ENCODE results near the gene DAZL. TPM values are rescaled to one million over a fixed set of nuclear protein-coding genes. Genes with fewer than 3 reads are reported as not detected.

Gene DAZL
- total RNA-seq: not detected

- no peaks in the 10 kb centered on the region for H3K36me3 ChIP-seq
- H3K9me3 ChIP-seq: no peaks in the 10 kb centered on the region
- intact Hi-C loops (cut with DNase I): loop anchor here (10.0 kb wide), 1 partner anchor 630 kb away; no protein-coding TSS in a partner anchor
- H3K27me3 ChIP-seq: no peaks in the 10 kb centered on the region
- no peak within 1 kb of the TSS for H3K27ac ChIP-seq
- no peak for TF ChIP-seq POLR2A (IDR thresholded peaks at IDR 0.05)
- TF ChIP-seq, protein P1, sequence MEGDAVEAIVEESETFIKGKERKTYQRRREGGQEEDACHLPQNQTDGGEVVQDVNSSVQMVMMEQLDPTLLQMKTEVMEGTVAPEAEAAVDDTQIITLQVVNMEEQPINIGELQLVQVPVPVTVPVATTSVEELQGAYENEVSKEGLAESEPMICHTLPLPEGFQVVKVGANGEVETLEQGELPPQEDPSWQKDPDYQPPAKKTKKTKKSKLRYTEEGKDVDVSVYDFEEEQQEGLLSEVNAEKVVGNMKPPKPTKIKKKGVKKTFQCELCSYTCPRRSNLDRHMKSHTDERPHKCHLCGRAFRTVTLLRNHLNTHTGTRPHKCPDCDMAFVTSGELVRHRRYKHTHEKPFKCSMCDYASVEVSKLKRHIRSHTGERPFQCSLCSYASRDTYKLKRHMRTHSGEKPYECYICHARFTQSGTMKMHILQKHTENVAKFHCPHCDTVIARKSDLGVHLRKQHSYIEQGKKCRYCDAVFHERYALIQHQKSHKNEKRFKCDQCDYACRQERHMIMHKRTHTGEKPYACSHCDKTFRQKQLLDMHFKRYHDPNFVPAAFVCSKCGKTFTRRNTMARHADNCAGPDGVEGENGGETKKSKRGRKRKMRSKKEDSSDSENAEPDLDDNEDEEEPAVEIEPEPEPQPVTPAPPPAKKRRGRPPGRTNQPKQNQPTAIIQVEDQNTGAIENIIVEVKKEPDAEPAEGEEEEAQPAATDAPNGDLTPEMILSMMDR (IDR thresholded peaks at IDR 0.05): no peak
- no peak for TF ChIP-seq POLR2AphosphoS5 (IDR thresholded peaks at IDR 0.05; ENCODE audit: insufficient read depth in 1 of 2, low read depth in 1 of 2)
- no peak for DNase-seq (ENCODE audit: extremely low spot score in 2 of 2)
- no peak within 1 kb of the TSS for H3K4me3 ChIP-seq
- no peaks in the 10 kb centered on the region for H3K4me1 ChIP-seq
Measured at GRCh38 chr3:16604887-16605602, at the start of gene DAZL. TSS of gene DAZL (minus strand) at chr3:16605423. CDS start at chr3:16605205, 218 bp downstream.

GRCh38 chr3:16654976-16655375 lies 49.8 kb upstream of the DAZL start:
- Histone ChIP-seq H3K27me3 (no peaks in the 10 kb centered on the region), H3K4me1 (no peaks in the 10 kb centered on the region), H3K36me3 (no peaks in the 10 kb centered on the region), H3K9me3 (no peaks in the 10 kb centered on the region), H3K4me3 (no peak overlapping the region), H3K27ac (no peak overlapping the region)
- TF ChIP-seq, protein P1 (IDR thresholded peaks at IDR 0.05): no peak
- no peak for TF ChIP-seq POLR2A (IDR thresholded peaks at IDR 0.05)
- no peak for TF ChIP-seq POLR2AphosphoS5 (IDR thresholded peaks at IDR 0.05; ENCODE audit: insufficient read depth in 1 of 2, low read depth in 1 of 2)
- intact Hi-C loops (cut with DNase I): no loop called here
- DNase-seq (ENCODE audit: extremely low spot score in 2 of 2): no peak

DNA sequence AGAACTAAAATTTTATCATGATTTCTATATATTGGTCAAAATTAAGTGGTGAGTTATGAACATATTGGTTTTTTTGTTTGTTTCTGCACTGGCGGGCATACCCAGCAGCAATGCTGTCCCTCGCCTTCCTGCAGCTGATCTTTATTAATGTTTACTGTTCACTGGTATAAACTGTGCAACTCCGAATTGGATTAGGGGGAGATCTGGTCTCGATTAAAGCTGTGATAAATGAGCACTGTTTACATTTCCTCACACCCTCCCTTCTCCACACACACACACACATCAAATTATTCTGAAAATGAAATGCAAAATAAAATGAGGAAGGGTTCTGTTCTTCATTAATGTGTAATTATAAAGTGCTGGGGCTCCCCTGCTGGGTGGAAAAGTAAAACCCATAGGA lies 48.5 kb upstream of the DAZL start:
- no peaks in the 10 kb centered on the region for H3K4me1 ChIP-seq
- no peak for DNase-seq (ENCODE audit: extremely low spot score in 2 of 2)
- H3K9me3 ChIP-seq: no peaks in the 10 kb centered on the region
- no peaks in the 10 kb centered on the region for H3K36me3 ChIP-seq
- H3K4me3 ChIP-seq: no peak overlapping the region
- TF ChIP-seq POLR2AphosphoS5 (IDR thresholded peaks at IDR 0.05; ENCODE audit: insufficient read depth in 1 of 2, low read depth in 1 of 2) (no peak), POLR2A (IDR thresholded peaks at IDR 0.05) (no peak)
- TF ChIP-seq, protein P1 (IDR thresholded peaks at IDR 0.05): no peak
- no peaks in the 10 kb centered on the region for H3K27me3 ChIP-seq
- no peak overlapping the region for H3K27ac ChIP-seq
- intact Hi-C loops (cut with DNase I): no loop called here

DNA sequence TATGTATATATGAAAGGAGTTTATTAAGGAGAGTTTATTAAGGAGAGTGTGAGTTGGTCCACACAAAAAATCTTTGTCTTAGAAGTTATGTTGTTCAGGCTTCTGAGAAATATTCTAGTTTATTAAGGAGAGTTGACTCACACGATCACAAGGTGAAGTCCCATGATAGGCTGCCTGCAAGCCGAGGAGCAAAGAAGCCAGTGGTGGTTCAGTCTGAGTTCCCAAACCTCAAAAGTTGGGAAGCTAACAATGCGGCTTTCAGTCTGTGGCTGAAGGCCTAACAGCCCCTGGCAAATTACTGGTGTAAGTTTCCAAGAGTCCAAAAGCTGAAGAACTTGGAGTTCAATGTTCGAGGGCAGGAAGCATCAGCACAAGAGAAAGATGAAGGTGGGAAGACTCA lies 42.4 kb upstream of the DAZL start:
- intact Hi-C loops (cut with DNase I): no loop called here
- H3K27ac ChIP-seq: no peak overlapping the region
- no peak for DNase-seq (ENCODE audit: extremely low spot score in 2 of 2)
- H3K9me3 ChIP-seq: no peaks in the 10 kb centered on the region
- no peak overlapping the region for H3K4me3 ChIP-seq
- no peaks in the 10 kb centered on the region for H3K4me1 ChIP-seq
- H3K27me3 ChIP-seq: no peaks in the 10 kb centered on the region
- TF ChIP-seq POLR2AphosphoS5 (IDR thresholded peaks at IDR 0.05; ENCODE audit: insufficient read depth in 1 of 2, low read depth in 1 of 2) (no peak), POLR2A (IDR thresholded peaks at IDR 0.05) (no peak)
- TF ChIP-seq, protein P1 (IDR thresholded peaks at IDR 0.05): no peak
- no peaks in the 10 kb centered on the region for H3K36me3 ChIP-seq

DNA sequence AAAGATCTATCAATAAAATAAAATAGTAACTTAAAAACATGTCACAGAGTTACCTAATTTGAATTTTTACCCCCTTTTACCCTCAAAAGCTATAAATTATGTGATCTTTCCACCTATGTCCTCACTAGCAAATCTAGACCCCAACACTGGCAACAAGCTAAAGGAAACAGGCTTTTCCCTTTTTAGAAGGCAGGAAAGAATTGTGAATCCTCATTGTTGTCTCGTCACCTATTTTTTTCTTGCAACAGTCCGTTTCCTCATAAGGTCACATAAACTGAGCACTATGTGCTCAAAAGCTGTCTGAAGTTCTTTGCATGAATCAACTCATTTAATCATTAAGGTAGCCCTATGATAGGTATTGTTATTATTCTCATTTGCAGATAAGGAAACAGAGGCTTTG lies 34.6 kb upstream of the DAZL start:
- no peaks in the 10 kb centered on the region for H3K9me3 ChIP-seq
- intact Hi-C loops (cut with DNase I): no loop called here
- H3K27me3 ChIP-seq: no peaks in the 10 kb centered on the region
- H3K4me1 ChIP-seq: no peaks in the 10 kb centered on the region
- TF ChIP-seq, protein P1 (IDR thresholded peaks at IDR 0.05): no peak
- TF ChIP-seq POLR2A (IDR thresholded peaks at IDR 0.05): no peak
- no peak for TF ChIP-seq POLR2AphosphoS5 (IDR thresholded peaks at IDR 0.05; ENCODE audit: insufficient read depth in 1 of 2, low read depth in 1 of 2)
- no peaks in the 10 kb centered on the region for H3K36me3 ChIP-seq
- H3K27ac ChIP-seq: no peak overlapping the region
- no peak for DNase-seq (ENCODE audit: extremely low spot score in 2 of 2)
- no peak overlapping the region for H3K4me3 ChIP-seq
